ENCODE results near the gene TMED5.
"Not testable (repeated sequence)": the region's sequence is repeated elsewhere in the genome, so short reads cannot be mapped to it uniquely, and the experiment has no call there.

The TMED5 gene

GRCh38 chr1:93171549-93172034 is 8.6 kb downstream of the TMED5 start:
- DNase-seq (ENCODE audit: low spot score) = no peak

DNA sequence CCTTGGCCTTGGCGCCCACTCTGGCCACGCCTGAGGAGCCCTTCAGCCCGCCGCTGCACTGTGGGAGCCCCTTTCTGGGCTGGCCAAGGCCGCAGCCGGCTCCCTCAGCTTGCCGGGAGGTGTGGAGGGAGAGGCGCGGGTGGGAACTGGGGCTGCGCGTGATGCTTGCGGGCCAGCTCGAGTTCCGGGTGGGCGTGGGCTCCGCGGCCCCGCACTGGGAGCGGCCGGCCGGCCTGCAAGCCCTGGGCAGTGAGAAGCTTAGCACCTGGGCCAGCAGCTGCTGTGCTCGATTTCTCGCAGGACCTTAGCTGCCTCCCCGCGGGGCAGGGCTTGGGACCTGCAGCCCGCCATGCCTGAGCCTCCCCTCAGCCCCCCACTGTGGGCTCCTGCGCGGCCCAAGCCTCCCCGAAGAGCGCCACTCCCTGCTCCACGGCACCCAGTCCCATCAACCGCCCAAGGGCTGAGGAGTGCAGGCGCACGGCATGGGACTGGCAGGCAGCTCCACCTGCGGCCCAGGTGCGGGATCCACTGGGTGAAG is 10.0 kb downstream of the TMED5 start:
- not testable (repeated sequence) for DNase-seq (ENCODE audit: low spot score)

DNA sequence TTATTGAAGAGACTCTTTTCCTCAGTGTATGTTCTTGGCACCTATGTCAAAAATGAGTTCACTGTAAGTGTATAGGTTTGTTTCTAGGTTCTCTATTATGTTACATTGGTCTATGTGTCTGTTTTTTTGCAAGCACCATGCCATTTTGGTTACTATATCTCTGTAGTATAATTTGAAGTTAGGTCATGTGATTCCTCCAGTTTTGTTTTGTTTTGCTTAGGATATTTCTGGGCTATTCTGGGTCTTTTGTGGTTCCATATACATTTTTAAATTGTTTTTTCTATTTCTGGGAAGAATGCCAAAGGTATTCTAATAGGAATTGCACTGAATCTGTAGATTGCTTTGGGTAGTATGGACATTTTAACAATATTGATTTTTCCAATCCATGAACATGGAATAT is 13.2 kb downstream of the TMED5 start:
- no peak for DNase-seq (ENCODE audit: low spot score)

GRCh38 chr1:93165895-93166294 is 14.3 kb downstream of the TMED5 start:
- not testable (repeated sequence) for DNase-seq (ENCODE audit: low spot score)

DNA sequence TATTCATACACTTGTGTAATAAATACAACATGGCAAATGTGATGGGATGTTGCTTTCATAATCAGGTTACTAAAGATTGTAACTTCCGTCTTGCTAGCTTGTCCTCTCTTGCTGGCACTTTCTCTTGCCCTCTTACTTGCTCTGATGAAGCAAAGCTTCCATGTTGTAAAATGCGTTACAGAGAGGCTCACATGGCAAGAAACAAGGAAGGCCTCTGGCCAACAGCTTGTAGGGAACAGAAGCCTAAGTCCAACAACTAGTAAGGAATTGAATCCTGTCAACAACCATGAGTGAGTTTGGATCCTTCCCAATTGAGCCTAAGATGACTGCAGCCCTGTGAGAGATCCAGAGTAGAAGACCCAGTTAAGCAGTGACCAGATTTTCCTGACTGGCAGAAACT is 15.4 kb downstream of the TMED5 start:
- DNase-seq (ENCODE audit: low spot score) = no peak

GRCh38 chr1:93163314-93163713 is 16.9 kb downstream of the TMED5 start:
- not testable (repeated sequence) for DNase-seq (ENCODE audit: low spot score)

GRCh38 chr1:93159337-93159736 is 20.9 kb downstream of the TMED5 start:
- DNase-seq (ENCODE audit: low spot score) = no peak

- no peak for DNase-seq (ENCODE audit: low spot score)
These were observed 24.9 kb downstream of the TMED5 start for GRCh38 chr1:93155335-93155734.

- no peak for DNase-seq (ENCODE audit: low spot score)
These were observed 25.3 kb downstream of the TMED5 start for GRCh38 chr1:93154898-93155297.

DNA sequence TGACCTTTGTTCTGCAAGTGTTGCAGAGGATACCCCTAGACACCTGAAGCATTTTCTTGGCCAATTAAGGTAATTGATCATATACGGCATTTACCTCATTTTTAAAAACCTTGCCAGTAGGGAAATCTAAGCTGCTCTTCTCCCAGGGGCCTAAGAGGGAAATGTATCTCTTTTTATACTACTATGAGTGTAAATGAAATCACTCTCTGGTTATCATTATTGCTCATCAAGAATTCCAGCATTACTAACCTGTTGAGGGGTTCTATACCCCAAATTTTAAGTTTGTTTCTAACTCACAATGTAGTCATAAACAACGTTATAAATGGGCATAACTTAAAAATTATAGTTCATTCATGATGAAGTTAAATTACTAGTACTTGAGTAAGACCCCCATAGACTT is 27.4 kb downstream of the TMED5 start:
- no peak for DNase-seq (ENCODE audit: low spot score)

GRCh38 chr1:93151474-93151873 is 28.7 kb downstream of the TMED5 start:
- DNase-seq (ENCODE audit: low spot score) = no peak

DNA sequence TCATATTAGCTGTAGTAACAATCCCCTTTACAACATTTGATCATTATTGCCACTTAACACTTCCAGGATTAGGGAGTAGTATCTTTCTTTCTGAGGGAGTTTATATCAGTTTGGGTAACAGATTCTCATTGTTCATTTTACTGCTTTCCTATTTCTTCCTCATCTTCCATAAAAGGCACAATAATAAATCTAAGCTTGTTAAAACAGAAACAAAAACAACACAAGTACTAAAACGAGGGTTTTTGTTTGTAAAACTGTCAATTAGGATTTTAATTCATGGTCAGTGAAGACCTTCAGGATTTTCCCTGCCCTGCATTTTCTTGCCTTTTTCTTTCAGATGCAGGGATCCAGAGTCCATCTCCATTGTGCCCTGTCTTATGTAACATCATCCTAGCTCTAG is 29.5 kb downstream of the TMED5 start:
- DNase-seq (ENCODE audit: low spot score) = no peak

- no peak for DNase-seq (ENCODE audit: low spot score)
These were observed 32.2 kb downstream of the TMED5 start for GRCh38 chr1:93148001-93148400.

- DNase-seq (ENCODE audit: low spot score) = no peak
These were observed 36.4 kb downstream of the TMED5 start for GRCh38 chr1:93143769-93144168.

GRCh38 chr1:93143136-93143535 is 37.1 kb downstream of the TMED5 start:
- no peak for DNase-seq (ENCODE audit: low spot score)

- no peak for DNase-seq (ENCODE audit: low spot score)
These were observed 38.1 kb downstream of the TMED5 start for GRCh38 chr1:93142161-93142560.

DNA sequence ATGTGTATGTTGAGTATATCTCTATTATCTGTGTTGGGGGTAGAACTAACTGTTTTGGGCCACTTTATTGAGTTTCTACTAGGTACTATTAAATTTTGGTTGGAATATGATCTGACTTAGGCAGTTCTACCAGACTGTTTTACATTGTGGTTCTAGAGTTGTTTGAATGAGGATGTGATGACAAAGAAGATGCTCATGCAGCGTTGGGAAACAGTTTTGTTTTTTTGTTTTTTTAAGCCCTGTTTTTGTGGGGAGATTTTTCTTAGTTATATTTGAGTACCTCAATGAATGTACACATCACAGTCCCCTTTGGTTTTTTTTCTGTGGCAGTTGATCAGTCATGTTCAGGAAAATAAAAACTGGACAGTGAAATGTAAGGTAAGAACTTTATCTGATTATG is 40.1 kb downstream of the TMED5 start:
- DNase-seq (ENCODE audit: low spot score) = no peak

GRCh38 chr1:93137604-93138292 is 42.5 kb downstream of the TMED5 start:
- DNase-seq (ENCODE audit: low spot score) = no peak

GRCh38 chr1:93136445-93136844 is 43.8 kb downstream of the TMED5 start:
- no peak for DNase-seq (ENCODE audit: low spot score)

GRCh38 chr1:93132638-93133037 is 47.6 kb downstream of the TMED5 start:
- no peak for DNase-seq (ENCODE audit: low spot score)

DNA sequence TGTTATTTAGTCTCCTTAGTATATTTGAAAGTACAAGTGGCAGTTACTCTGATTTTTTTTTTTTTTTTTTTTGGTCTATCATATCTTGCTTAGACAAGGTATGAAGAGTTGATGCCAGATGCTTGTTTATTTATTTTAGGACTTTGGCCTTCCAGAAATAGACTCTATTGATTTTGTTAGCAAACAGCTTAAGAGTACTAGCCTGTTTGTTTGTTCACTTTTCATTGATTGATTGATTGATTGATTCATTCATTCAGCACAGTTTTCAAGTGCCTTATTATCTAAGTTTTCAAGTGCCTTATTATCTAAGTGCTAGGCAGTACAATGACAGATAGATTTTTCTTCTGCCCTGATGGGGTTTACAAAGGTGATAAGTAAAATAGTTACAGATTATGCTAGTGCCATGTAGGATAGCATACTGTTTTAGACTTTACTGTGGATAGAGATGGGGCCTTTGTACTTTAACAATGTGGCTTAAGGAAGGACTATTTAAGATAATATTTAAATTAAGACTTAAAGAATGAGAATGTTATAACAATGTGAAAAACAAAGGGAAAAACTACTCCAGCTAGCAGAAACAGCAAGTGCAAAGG is 50.6 kb downstream of the TMED5 start:
- DNase-seq (ENCODE audit: low spot score) = no peak

DNA sequence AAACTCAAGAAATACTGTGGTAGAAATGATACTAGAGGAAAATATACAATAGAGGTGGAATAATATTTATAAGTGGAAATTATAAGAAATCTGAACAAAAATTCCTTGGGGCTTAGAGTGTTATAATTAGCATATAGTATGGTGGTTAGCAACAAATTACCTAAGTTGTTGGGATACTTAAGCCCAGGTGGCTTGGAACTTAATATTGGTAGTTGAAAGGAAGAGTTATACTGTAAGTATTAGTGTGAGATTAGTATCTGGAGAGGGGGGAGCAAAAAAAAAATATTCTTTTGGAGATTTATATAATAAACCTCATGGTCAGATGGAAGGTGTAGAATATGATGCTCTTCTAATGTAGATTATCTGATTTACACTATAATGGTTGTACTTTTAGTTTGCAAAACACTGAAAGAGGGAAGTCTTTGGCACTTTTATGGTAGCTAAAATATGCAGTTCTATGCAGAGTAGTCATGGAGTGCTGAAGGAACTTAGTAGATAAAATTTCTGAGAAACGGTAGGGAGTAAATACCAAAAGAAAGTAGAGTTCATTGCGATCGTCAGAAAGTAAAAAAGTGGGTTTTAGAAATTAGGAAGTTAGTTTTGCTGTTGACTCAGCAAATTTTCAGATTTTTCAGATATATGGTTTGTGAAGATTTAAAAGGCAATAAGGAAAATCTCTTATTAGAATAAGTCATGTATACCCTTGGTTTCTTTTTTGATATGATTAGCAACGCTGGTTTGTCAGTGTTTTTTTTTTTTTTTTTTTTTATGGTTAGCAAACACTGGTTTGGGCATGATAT is 55.5 kb downstream of the TMED5 start:
- DNase-seq (ENCODE audit: low spot score) = no peak

Data from globus pallidus (tissue), 1 donor.